Sigmoid colon (tissue), 7 donors: ENCODE measurements around the gene SLC39A11. TPM values are rescaled to one million over a fixed set of nuclear protein-coding genes. Genes with fewer than 3 reads are reported as not detected.
"Not testable (repeated sequence)": the region's sequence is repeated elsewhere in the genome, so short reads cannot be mapped to it uniquely, and the experiment has no call there.

Experiments
- DNase-seq: peaks from one replicate; pipeline ENCODE4 v3.0.0-alpha.2; 2019
- H3K27ac ChIP-seq, 4 donors: fragments of 200-600 bp; sonication (generic); one replicate each; pipeline ENCODE4 v1.5.1; 2016 to 2019; ENCODE audit warnings: mild to moderate bottlenecking in 1 of 4
- H3K27me3 ChIP-seq, 3 donors: fragments of 200-600 bp; sonication (generic); one replicate each; pipeline ENCODE4 v1.5.1; 2019; ENCODE audit warnings: mild to moderate bottlenecking in 1 of 3
- H3K36me3 ChIP-seq, 4 donors: fragments of 200-600 bp; sonication (generic); one replicate each; pipeline ENCODE4 v1.5.1; 2016 to 2019
- H3K4me1 ChIP-seq, 4 donors: fragments of 200-600 bp; sonication (generic); one replicate each; pipeline ENCODE4 v1.5.1; 2017 to 2019
- H3K4me3 ChIP-seq, 4 donors: fragments of 200-600 bp; sonication (generic); one replicate each; pipeline ENCODE4 v1.5.1; 2017 to 2019; ENCODE audit warnings: mild to moderate bottlenecking in 2 of 4, moderate library complexity in 1 of 4
- H3K9me3 ChIP-seq, 4 donors: fragments of 200-600 bp in 3 of 4; sonication (generic) in 3 of 4; one replicate each; pipeline versions ENCODE4 v1.5.1 to v1.6.1; 2013 to 2019
- CTCF ChIP-seq, 4 experiments: fragments of 450-650 bp in 3 of 4; fragments of 200-600 bp in 1 of 4; IDR thresholded peaks; one replicate each; pipeline ENCODE4 v1.5.1; 2016 to 2019; ENCODE audit warnings: antibody characterized with exemption in 4 of 4, mild to moderate bottlenecking in 3 of 4, moderate library complexity in 2 of 4
- EP300 ChIP-seq, 4 donors: sonication (generic); formaldehyde crosslinking; IDR thresholded peaks; one replicate each; pipeline ENCODE4 v1.6.1; 2017; ENCODE audit warnings: antibody characterized with exemption in 4 of 4
- POLR2A ChIP-seq, 2 donors: fragments of 450-650 bp; IDR thresholded peaks; one replicate each; pipeline ENCODE4 v1.6.1; 2016; ENCODE audit warnings: antibody characterized with exemption in 2 of 2, mild to moderate bottlenecking in 2 of 2, moderate library complexity in 2 of 2
- POLR2AphosphoS5 ChIP-seq, 4 donors: sonication (generic); formaldehyde crosslinking; IDR thresholded peaks; one replicate each; pipeline ENCODE4 v1.6.1; 2017; ENCODE audit warnings: antibody characterized with exemption in 4 of 4
- WGBS, 2 donors: extraction: QIAGEN DNeasy Blood & Tissue Kit; methylation state at CpG; one replicate each; pipeline ENCODE4 v1.1.7; 2013; 5-methylcytosine and 5-hydroxymethylcytosine counted together
- intact Hi-C: fragments of 100-400 bp; cut with DNase I; formaldehyde crosslinking; loops from one replicate; pipeline ENCODE4 v1.15.1; 2023
- polyA plus RNA-seq, 3 donors: library from polyadenylated mRNA; stranded (reverse); fragments of 200-250 nt; gene quantifications; one replicate each; pipeline ENCODE4 v1.2.3, GENCODE V29; 2013
- total RNA-seq, 4 donors: library from RNA; depleted of rRNA; stranded (reverse); fragments of >200 nt; gene quantifications; one replicate each; pipeline ENCODE4 v1.1.0, GENCODE V29; 2016
- donor health status: healthy with polysubstance abuse.
- donor health status: Bipolar disorder and iron deficiency.
- donor health status: healthy.

SLC39A11 gene
- total and polyA plus RNA-seq, 7 donors, result 7.6 to 16.4 (median 8.4) TPM

DNA sequence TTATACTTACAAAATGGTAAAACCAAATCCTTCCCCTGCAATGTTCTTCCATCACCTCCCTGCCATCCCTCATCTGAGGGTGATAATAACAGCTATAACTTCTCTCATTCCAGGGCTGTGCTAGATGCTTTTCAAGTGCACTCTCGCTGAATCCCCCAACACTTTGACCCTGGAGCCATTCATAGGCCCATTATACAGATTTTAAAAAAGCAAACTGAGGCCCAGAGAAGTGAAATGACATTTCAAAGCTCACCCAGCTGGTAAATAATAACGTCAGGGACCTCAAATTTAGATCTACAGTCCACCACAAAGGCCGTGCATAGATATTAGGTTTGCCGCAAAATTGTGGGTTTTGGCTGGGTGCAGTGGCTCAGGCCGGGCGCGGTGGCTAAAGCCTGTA, 378.8 kb downstream of the SLC39A11 start:
- 97% methylated on average over 7 of the region's 7 CpGs for WGBS, 2 donors

GRCh38 chr17:72711521-72712310, 380.8 kb downstream of the SLC39A11 start:
- H3K36me3 ChIP-seq, result peaks cover 0 to 2% (median 0%) of the 10 kb centered on the region in 4 donors
- intact Hi-C loops, result loop anchor here (10.0 kb wide), 1 partner anchor 127 kb away; no protein-coding TSS in a partner anchor
- WGBS, 2 donors, result 96 to 97% methylated on average over 3 of the region's 3 CpGs
- H3K27me3 ChIP-seq, result no peaks in the 10 kb centered on the region
- H3K4me1 ChIP-seq, result no peaks in the 10 kb centered on the region
- H3K4me3 ChIP-seq, result no peak overlapping the region
- DNase-seq, result no peak
- TF ChIP-seq POLR2AphosphoS5 (IDR thresholded peaks at IDR 0.05), result no peak
- no peak for TF ChIP-seq POLR2A (IDR thresholded peaks at IDR 0.05)
- no peak for TF ChIP-seq CTCF (IDR thresholded peaks at IDR 0.05)
- TF ChIP-seq EP300 (IDR thresholded peaks at IDR 0.05), result no peak
- H3K27ac ChIP-seq, result no peak overlapping the region
- H3K9me3 ChIP-seq, result peaks cover 0 to 12% (median 5%) of the 10 kb centered on the region in 4 donors

More for the DNA sequence above, 378.8 kb downstream of the SLC39A11 start:
- TF ChIP-seq EP300 (IDR thresholded peaks at IDR 0.05) (no peak), POLR2AphosphoS5 (IDR thresholded peaks at IDR 0.05) (no peak), CTCF (IDR thresholded peaks at IDR 0.05) (no peak), POLR2A (IDR thresholded peaks at IDR 0.05) (no peak)
- Histone ChIP-seq H3K27ac (no peak overlapping the region), H3K4me1 (no peaks in the 10 kb centered on the region), H3K4me3 (no peak overlapping the region), H3K36me3 (peaks cover 0 to 2% (median 0%) of the 10 kb centered on the region in 4 donors), H3K9me3 (peaks cover 0 to 9% (median 5%) of the 10 kb centered on the region in 4 donors), H3K27me3 (no peaks in the 10 kb centered on the region)
- DNase-seq, result no peak
- intact Hi-C loops, result loop anchor here (10.0 kb wide), 1 partner anchor 129 kb away; no protein-coding TSS in a partner anchor

- intact Hi-C loops, result loop anchor here (10.0 kb wide), 1 partner anchor 126 kb away; no protein-coding TSS in a partner anchor
- Histone ChIP-seq H3K9me3 (peaks cover 0 to 12% (median 5%) of the 10 kb centered on the region in 4 donors), H3K4me1 (no peaks in the 10 kb centered on the region), H3K27ac (no peak overlapping the region), H3K36me3 (peaks cover 0 to 2% (median 0%) of the 10 kb centered on the region in 4 donors), H3K4me3 (no peak overlapping the region), H3K27me3 (no peaks in the 10 kb centered on the region)
- WGBS, 2 donors, result 78 to 91% methylated on average over 1 of the region's 1 CpG
- TF ChIP-seq CTCF (IDR thresholded peaks at IDR 0.05), result no peak
- TF ChIP-seq POLR2AphosphoS5 (IDR thresholded peaks at IDR 0.05), result no peak
- no peak for TF ChIP-seq EP300 (IDR thresholded peaks at IDR 0.05)
- no peak for TF ChIP-seq POLR2A (IDR thresholded peaks at IDR 0.05)
- DNase-seq, result no peak
These were observed 381.7 kb downstream of the SLC39A11 start for GRCh38 chr17:72710834-72711233.

DNA sequence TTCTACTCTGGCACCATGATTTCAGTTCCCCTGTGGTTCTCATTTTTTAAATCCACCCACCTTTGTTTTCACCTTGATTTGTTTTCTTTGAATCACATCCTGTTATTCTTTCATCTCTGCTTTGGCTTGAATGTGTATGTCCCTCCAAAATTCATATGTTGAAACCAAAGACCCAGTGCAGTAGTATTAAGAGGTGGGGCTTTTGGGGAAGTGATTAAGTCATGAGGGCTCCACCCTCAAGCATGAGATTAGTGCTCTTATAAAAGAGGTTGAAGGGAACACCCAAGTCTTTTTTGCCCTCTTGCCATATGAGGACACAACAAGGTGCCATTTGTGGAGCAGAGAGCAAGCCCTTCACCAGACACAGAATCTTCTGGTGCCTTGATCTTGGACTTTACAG, 382.3 kb downstream of the SLC39A11 start:
- Histone ChIP-seq H3K4me1 (no peaks in the 10 kb centered on the region), H3K9me3 (peaks cover 0 to 12% (median 5%) of the 10 kb centered on the region in 4 donors), H3K36me3 (peaks cover 0 to 2% (median 0%) of the 10 kb centered on the region in 4 donors), H3K27me3 (no peaks in the 10 kb centered on the region), H3K4me3 (no peak overlapping the region), H3K27ac (no peak overlapping the region)
- DNase-seq, result no peak
- TF ChIP-seq POLR2A (IDR thresholded peaks at IDR 0.05) (no peak), CTCF (IDR thresholded peaks at IDR 0.05) (no peak), POLR2AphosphoS5 (IDR thresholded peaks at IDR 0.05) (no peak), EP300 (IDR thresholded peaks at IDR 0.05) (no peak)
- intact Hi-C loops, result loop anchor here (10.0 kb wide), 1 partner anchor 125 kb away; no protein-coding TSS in a partner anchor

- H3K27ac ChIP-seq, H3K4me1 ChIP-seq, H3K4me3 ChIP-seq, H3K36me3 ChIP-seq, intact Hi-C loops, DNase-seq, H3K27me3 ChIP-seq: not testable (repeated sequence)
- peaks cover 0 to 12% (median 5%) of the 10 kb centered on the region in 4 donors for H3K9me3 ChIP-seq
- 84 to 96% methylated on average over 9 of the region's 9 CpGs for WGBS, 2 donors
These were observed 383.8 kb downstream of the SLC39A11 start for GRCh38 chr17:72708682-72709081.
